Endodermal cell (in vitro differentiated cells): ENCODE measurements around the gene THSD4. TPM values are rescaled to one million over a fixed set of nuclear protein-coding genes. Genes with fewer than 3 reads are reported as not detected.

Experiments
- DNase-seq: peaks from one replicate; pipeline ENCODE4 v3.0.0-alpha.2; 2017
- H3K27ac ChIP-seq: 2 replicates; pipeline ENCODE4 v1.5.1; 2013; ENCODE audit warnings: mild to moderate bottlenecking, low read depth, low read length, moderate library complexity
- H3K27me3 ChIP-seq: 2 replicates; pipeline ENCODE4 v1.6.1; 2013; ENCODE audit warnings: mild to moderate bottlenecking, low read length, moderate library complexity; ENCODE audit not compliant: insufficient read depth, control insufficient read depth, poor library complexity, severe bottlenecking
- H3K36me3 ChIP-seq: 2 replicates; pipeline ENCODE4 v1.7.0; 2013; ENCODE audit warnings: mild to moderate bottlenecking, low read length, moderate library complexity; ENCODE audit not compliant: control insufficient read depth, insufficient read depth
- H3K4me1 ChIP-seq: one replicate; pipeline ENCODE4 v1.7.0; 2013; ENCODE audit warnings: low read length; ENCODE audit not compliant: control insufficient read depth, insufficient read depth
- H3K4me3 ChIP-seq: 2 replicates; pipeline ENCODE4 v1.5.1; 2013; ENCODE audit warnings: mild to moderate bottlenecking, low read length, moderate library complexity
- H3K9ac ChIP-seq: 2 replicates; pipeline ENCODE4 v1.6.1; 2013; ENCODE audit warnings: mild to moderate bottlenecking, low read length, moderate library complexity; ENCODE audit not compliant: poor library complexity, severe bottlenecking; ENCODE audit errors: extremely low read depth
- H3K9me3 ChIP-seq: 2 replicates; pipeline ENCODE4 v1.6.1; 2013; ENCODE audit warnings: mild to moderate bottlenecking, low read length, moderate library complexity; ENCODE audit not compliant: control insufficient read depth
- H3K27ac Mint-ChIP-seq: 2 replicates; pipeline ENCODE4 v1.8.0; 2020; ENCODE audit warnings: mixed read lengths
- H3K27me3 Mint-ChIP-seq: 2 replicates; pipeline ENCODE4 v1.8.0; 2021; ENCODE audit warnings: mild to moderate bottlenecking, mixed read lengths; ENCODE audit not compliant: insufficient read depth
- H3K36me3 Mint-ChIP-seq: 2 replicates; pipeline ENCODE4 v1.8.0; 2020; ENCODE audit warnings: low read depth, mixed read lengths
- H3K4me1 Mint-ChIP-seq: 2 replicates; pipeline ENCODE4 v1.8.0; 2020; ENCODE audit warnings: mixed read lengths
- H3K4me3 Mint-ChIP-seq: 2 replicates; pipeline ENCODE4 v1.8.0; 2020; ENCODE audit warnings: mild to moderate bottlenecking, moderate library complexity, mixed read lengths
- H3K9me3 Mint-ChIP-seq: 2 replicates; pipeline ENCODE4 v1.8.0; 2020; ENCODE audit warnings: mild to moderate bottlenecking, mixed read lengths
- WGBS, 2 experiments: methylation state at CpG; one replicate each; pipeline versions ENCODE4 v1.1.5 to v1.1.7; 2013; ENCODE audit warnings: missing lambda C conversion rate in 2 of 2, mixed read lengths in 1 of 2; ENCODE audit not compliant: insufficient coverage in 1 of 2, insufficient read length in 1 of 2; 5-methylcytosine and 5-hydroxymethylcytosine counted together
- total RNA-seq, 2 donors: library from RNA; stranded (reverse); fragmentation: NEBNext Ultra II Directional in 1 of 2; extraction: Animal tissue kit (Norgen Biotek cat#: 25700) in 1 of 2; gene quantifications; 2 replicates in 1 of 2; 3 replicates in 1 of 2; pipeline ENCODE4 v1.2.1, GENCODE V29; 2021
- TF ChIP-seq, protein P1 (sequence below): fragments of 200-600 bp; sonication (generic); conservative IDR thresholded peaks from 2 replicates; pipeline ENCODE4 v1.5.0; 2021; ENCODE audit warnings: antibody characterized with exemption, mild to moderate bottlenecking

Gene THSD4
- total RNA-seq, 2 donors from 2014 or later: 4.6 to 5.4 TPM

GRCh38 chr15:71118345-71118744 lies 3.1 kb downstream of the THSD4 start:
- Mint-ChIP-seq H3K27ac (no peak overlapping the region), H3K27me3 (peaks cover 30% of the 10 kb centered on the region), H3K9me3 (no peaks in the 10 kb centered on the region), H3K4me1 (peaks cover 37% of the 10 kb centered on the region), H3K4me3 (no peak overlapping the region), H3K36me3 (no peaks in the 10 kb centered on the region)
- Histone ChIP-seq H3K9me3 (no peaks in the 10 kb centered on the region), H3K9ac (no peak overlapping the region), H3K36me3 (no peaks in the 10 kb centered on the region), H3K27me3 (peaks cover 28% of the 10 kb centered on the region), H3K4me1 (no peaks in the 10 kb centered on the region), H3K27ac (no peak overlapping the region), H3K4me3 (no peak overlapping the region)
- TF ChIP-seq, protein P1, sequence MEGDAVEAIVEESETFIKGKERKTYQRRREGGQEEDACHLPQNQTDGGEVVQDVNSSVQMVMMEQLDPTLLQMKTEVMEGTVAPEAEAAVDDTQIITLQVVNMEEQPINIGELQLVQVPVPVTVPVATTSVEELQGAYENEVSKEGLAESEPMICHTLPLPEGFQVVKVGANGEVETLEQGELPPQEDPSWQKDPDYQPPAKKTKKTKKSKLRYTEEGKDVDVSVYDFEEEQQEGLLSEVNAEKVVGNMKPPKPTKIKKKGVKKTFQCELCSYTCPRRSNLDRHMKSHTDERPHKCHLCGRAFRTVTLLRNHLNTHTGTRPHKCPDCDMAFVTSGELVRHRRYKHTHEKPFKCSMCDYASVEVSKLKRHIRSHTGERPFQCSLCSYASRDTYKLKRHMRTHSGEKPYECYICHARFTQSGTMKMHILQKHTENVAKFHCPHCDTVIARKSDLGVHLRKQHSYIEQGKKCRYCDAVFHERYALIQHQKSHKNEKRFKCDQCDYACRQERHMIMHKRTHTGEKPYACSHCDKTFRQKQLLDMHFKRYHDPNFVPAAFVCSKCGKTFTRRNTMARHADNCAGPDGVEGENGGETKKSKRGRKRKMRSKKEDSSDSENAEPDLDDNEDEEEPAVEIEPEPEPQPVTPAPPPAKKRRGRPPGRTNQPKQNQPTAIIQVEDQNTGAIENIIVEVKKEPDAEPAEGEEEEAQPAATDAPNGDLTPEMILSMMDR: no peak
- 91 to 100% methylated on average over 3 to 5 of the region's 5 CpGs for WGBS, 2 experiments
- DNase-seq: no peak

DNA sequence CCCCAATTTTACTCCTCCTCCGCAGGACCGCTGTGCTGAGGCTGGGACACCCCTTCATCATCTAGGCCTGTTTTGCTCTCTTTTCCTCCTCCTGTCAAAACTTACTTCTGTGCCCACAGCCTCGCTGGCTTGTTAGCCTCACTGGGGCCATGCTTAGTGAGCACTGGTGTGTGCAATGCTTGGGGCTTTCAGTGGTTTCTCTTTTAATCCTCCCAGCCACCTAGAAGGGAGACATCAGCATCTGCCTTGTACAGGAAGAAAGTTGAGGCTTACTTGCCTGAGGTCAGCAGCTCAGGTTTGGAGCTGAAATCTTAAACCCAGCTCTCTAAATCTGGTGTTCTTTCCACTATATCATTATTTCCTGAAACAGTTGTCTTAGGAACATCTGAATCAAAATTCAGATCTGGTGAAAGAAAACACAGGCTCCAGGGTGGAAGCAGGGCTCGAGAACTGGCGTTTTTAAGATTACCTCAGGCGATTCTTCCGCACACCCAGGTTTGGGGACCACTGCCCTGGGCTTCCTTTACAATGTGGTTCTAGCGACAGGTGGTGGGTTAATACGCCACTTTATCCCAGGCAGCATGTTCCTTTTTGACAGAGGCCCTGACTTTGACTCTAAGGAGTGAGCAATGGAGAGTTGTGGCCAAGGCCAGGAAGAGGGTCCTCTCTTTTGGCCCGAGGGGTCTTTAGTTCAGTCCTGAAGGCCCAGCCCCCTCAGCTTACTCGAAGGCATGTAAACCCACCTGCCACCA lies 3.8 kb downstream of the THSD4 start:
- no peaks in the 10 kb centered on the region for H3K4me1 ChIP-seq
- H3K27me3 Mint-ChIP-seq: peaks cover 30% of the 10 kb centered on the region
- H3K27ac Mint-ChIP-seq: no peak overlapping the region
- H3K9me3 ChIP-seq: no peaks in the 10 kb centered on the region
- no peaks in the 10 kb centered on the region for H3K9me3 Mint-ChIP-seq
- peaks cover 32% of the 10 kb centered on the region for H3K4me1 Mint-ChIP-seq
- H3K4me3 Mint-ChIP-seq: no peak overlapping the region
- WGBS, 2 experiments: 94 to 100% methylated on average over 7 to 11 of the region's 11 CpGs
- H3K36me3 ChIP-seq: no peaks in the 10 kb centered on the region
- H3K4me3 ChIP-seq: no peak overlapping the region
- H3K9ac ChIP-seq: no peak overlapping the region
- TF ChIP-seq, protein P1: no peak
- no peak overlapping the region for H3K27ac ChIP-seq
- H3K27me3 ChIP-seq: peaks cover 28% of the 10 kb centered on the region
- no peaks in the 10 kb centered on the region for H3K36me3 Mint-ChIP-seq
- no peak for DNase-seq

- no peaks in the 10 kb centered on the region for H3K4me1 ChIP-seq
- Mint-ChIP-seq H3K4me1 (peaks cover 21% of the 10 kb centered on the region), H3K9me3 (no peaks in the 10 kb centered on the region), H3K27me3 (peaks cover 30% of the 10 kb centered on the region), H3K27ac (no peak overlapping the region), H3K36me3 (no peaks in the 10 kb centered on the region), H3K4me3 (no peak overlapping the region)
- TF ChIP-seq, protein P1: no peak
- H3K9me3 ChIP-seq: no peaks in the 10 kb centered on the region
- DNase-seq: peak; percentile 61
- no peak overlapping the region for H3K27ac ChIP-seq
- no peak overlapping the region for H3K4me3 ChIP-seq
- H3K36me3 ChIP-seq: no peaks in the 10 kb centered on the region
- WGBS, 2 experiments: 80 to 86% methylated on average over 2 to 8 of the region's 8 CpGs
- peaks cover 28% of the 10 kb centered on the region for H3K27me3 ChIP-seq
- H3K9ac ChIP-seq: no peak overlapping the region
Measured at GRCh38 chr15:71120428-71120944, 5.2 kb downstream of the THSD4 start.
